ENCODE data around the gene INPP4B. TPM values are rescaled to one million over a fixed set of nuclear protein-coding genes. Genes with fewer than 3 reads are reported as not detected.

Gene INPP4B
- total and polyA plus RNA-seq, 9 donors = 1.7 to 14.7 (median 10.7) TPM

DNA sequence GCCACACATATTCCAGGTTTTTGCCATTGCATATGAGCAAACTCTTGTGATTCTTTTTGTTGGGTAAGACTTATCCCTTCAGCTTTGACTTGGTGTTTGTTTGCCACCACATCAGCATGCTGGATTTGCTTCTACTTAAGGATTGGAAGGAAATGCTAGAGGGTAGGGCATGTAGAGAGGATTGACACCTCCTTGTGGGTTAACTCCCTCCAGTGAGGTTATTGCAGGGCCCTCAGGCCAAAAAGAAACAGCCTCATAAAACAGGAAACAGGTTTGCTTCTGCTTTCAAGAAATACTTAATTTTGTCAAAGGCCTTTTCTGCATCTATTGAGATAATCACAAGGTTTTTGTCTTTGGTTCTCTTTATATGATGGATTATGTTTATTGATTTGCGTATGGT is 15.2 kb upstream of the INPP4B start:
- intact Hi-C loops (cut with DNase I) = no loop called here
- no peak for DNase-seq
- Histone ChIP-seq H3K27me3 (no peaks in the 10 kb centered on the region), H3K36me3 (no peaks in the 10 kb centered on the region), H3K4me1 (ENCODE audit: insufficient read depth) (no peaks in the 10 kb centered on the region), H3K27ac (no peak overlapping the region), H3K9me3 (no peaks in the 10 kb centered on the region), H3K4me3 (no peak overlapping the region)
- 96 to 100% (median 98%) methylated on average over 1 of the region's 1 CpG for WGBS, 3 donors
- TF ChIP-seq, protein P1, sequence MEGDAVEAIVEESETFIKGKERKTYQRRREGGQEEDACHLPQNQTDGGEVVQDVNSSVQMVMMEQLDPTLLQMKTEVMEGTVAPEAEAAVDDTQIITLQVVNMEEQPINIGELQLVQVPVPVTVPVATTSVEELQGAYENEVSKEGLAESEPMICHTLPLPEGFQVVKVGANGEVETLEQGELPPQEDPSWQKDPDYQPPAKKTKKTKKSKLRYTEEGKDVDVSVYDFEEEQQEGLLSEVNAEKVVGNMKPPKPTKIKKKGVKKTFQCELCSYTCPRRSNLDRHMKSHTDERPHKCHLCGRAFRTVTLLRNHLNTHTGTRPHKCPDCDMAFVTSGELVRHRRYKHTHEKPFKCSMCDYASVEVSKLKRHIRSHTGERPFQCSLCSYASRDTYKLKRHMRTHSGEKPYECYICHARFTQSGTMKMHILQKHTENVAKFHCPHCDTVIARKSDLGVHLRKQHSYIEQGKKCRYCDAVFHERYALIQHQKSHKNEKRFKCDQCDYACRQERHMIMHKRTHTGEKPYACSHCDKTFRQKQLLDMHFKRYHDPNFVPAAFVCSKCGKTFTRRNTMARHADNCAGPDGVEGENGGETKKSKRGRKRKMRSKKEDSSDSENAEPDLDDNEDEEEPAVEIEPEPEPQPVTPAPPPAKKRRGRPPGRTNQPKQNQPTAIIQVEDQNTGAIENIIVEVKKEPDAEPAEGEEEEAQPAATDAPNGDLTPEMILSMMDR (IDR thresholded peaks at IDR 0.05) = no peak
- TF ChIP-seq POLR2A (IDR thresholded peaks at IDR 0.05) = no peak

DNA sequence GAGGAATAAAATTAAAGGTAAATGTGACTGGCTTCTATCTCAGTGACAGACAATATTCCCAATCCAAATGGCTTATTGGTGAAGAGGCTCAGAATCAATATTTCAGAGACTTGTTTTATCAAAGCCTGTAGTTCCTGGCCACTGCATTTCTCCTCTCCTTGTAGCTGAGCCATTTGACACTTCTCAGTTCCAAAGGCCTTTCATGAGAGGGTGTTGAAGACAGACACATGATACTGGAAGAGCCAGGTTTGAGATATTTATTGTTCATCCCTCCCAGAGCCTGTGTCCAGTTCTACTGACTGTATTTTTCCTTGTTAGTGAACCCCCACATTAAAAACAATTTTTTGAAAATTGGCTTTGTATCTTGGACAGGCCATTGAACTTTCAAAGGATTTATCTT is 12.9 kb upstream of the INPP4B start:
- H3K9me3 ChIP-seq = no peaks in the 10 kb centered on the region
- no peak overlapping the region for H3K4me3 ChIP-seq
- H3K4me1 ChIP-seq (ENCODE audit: insufficient read depth) = no peaks in the 10 kb centered on the region
- intact Hi-C loops (cut with DNase I) = no loop called here
- no peaks in the 10 kb centered on the region for H3K27me3 ChIP-seq
- TF ChIP-seq, protein P1 (IDR thresholded peaks at IDR 0.05) = no peak
- TF ChIP-seq EP300 (IDR thresholded peaks at IDR 0.05) (no peak), POLR2A (IDR thresholded peaks at IDR 0.05) (no peak)
- no peak overlapping the region for H3K27ac ChIP-seq
- H3K36me3 ChIP-seq = no peaks in the 10 kb centered on the region
- DNase-seq = no peak

DNA sequence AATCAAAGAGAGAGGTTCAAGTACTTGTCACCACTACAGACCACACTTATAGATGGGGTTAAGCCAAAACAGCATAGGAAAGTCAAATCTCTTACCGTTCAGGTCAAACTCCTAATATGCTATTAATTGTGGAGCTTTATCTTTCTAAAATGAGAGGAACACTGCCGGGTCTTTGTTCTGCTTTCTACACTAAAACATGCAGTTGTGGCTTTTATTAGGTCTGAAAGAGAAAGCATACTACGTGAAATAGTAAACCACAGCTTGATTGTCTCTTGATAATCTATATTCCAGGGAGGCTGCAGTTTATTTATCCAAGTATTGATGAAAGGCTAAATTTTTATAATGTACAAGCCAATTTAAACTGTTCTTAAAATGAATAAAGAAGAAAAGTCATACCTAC is 12.3 kb upstream of the INPP4B start:
- intact Hi-C loops (cut with DNase I) = no loop called here
- H3K27ac ChIP-seq = no peak overlapping the region
- 43 to 50% (median 48%) methylated on average over 3 of the region's 3 CpGs for WGBS, 3 donors
- no peak for DNase-seq
- H3K27me3 ChIP-seq = no peaks in the 10 kb centered on the region
- TF ChIP-seq POLR2A (IDR thresholded peaks at IDR 0.05) (no peak), EP300 (IDR thresholded peaks at IDR 0.05) (no peak)
- TF ChIP-seq, protein P1 (IDR thresholded peaks at IDR 0.05) = no peak
- H3K9me3 ChIP-seq = no peaks in the 10 kb centered on the region
- no peak overlapping the region for H3K4me3 ChIP-seq
- H3K4me1 ChIP-seq (ENCODE audit: insufficient read depth) = no peaks in the 10 kb centered on the region
- H3K36me3 ChIP-seq = no peaks in the 10 kb centered on the region

DNA sequence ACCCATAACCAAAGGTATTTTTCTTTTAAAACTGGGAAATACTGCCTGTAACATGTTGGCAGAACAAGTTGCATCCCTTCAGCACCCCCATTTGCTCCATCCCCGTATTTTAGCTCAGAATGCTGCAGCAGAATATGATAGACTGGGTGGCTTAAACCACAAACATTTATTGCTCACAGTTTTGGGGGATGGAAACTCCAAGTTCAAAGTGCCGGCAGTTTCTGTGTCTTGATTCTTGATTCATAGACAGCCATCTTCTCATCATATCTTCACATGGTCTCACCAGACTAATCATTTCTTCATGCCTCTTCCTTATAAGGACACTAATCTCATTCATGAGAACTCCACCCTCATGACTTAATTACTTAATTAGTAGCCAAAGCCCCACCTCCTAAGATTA is 10.5 kb upstream of the INPP4B start:
- no peaks in the 10 kb centered on the region for H3K36me3 ChIP-seq
- no peak for DNase-seq
- TF ChIP-seq EP300 (IDR thresholded peaks at IDR 0.05) = no peak
- no peaks in the 10 kb centered on the region for H3K27me3 ChIP-seq
- intact Hi-C loops (cut with DNase I) = no loop called here
- 90 to 95% (median 95%) methylated on average over 2 of the region's 2 CpGs for WGBS, 3 donors
- H3K9me3 ChIP-seq = no peaks in the 10 kb centered on the region
- H3K4me3 ChIP-seq = no peak overlapping the region
- no peak overlapping the region for H3K27ac ChIP-seq
- no peaks in the 10 kb centered on the region for H3K4me1 ChIP-seq (ENCODE audit: insufficient read depth)

DNA sequence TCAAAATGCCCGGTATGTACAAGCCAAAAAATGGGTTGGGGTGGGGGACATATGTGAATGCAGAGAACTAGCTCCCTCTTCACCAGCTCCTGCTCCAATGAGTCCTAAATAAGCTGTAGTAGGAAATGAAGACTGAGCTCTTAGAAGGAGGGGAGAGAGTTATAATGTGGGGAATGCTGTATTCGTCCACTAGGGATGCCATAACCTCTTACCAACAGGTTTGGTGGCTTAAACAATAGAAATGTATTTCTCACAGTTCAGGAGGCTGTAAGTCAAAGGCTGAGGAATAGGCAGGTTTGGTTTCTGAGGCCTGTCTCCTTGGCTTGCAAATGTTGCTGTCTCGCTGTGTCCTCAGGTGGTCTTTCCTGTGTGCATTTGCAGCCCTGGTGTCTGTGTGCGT is 4.4 kb upstream of the INPP4B start:
- Histone ChIP-seq H3K36me3 (no peaks in the 10 kb centered on the region), H3K9me3 (no peaks in the 10 kb centered on the region), H3K4me3 (no peak overlapping the region), H3K27ac (no peak overlapping the region), H3K27me3 (no peaks in the 10 kb centered on the region), H3K4me1 (ENCODE audit: insufficient read depth) (peaks cover 3% of the 10 kb centered on the region)
- DNase-seq = no peak
- TF ChIP-seq POLR2A (IDR thresholded peaks at IDR 0.05) (no peak), EP300 (IDR thresholded peaks at IDR 0.05) (no peak)
- TF ChIP-seq, protein P1 (IDR thresholded peaks at IDR 0.05) = no peak
- intact Hi-C loops (cut with DNase I) = no loop called here
- WGBS, 3 donors = 87 to 89% (median 88%) methylated on average over 4 of the region's 4 CpGs

Measured in ovary (tissue), 9 donors.